ENCODE results near the gene WBP1.

Gene WBP1

DNA sequence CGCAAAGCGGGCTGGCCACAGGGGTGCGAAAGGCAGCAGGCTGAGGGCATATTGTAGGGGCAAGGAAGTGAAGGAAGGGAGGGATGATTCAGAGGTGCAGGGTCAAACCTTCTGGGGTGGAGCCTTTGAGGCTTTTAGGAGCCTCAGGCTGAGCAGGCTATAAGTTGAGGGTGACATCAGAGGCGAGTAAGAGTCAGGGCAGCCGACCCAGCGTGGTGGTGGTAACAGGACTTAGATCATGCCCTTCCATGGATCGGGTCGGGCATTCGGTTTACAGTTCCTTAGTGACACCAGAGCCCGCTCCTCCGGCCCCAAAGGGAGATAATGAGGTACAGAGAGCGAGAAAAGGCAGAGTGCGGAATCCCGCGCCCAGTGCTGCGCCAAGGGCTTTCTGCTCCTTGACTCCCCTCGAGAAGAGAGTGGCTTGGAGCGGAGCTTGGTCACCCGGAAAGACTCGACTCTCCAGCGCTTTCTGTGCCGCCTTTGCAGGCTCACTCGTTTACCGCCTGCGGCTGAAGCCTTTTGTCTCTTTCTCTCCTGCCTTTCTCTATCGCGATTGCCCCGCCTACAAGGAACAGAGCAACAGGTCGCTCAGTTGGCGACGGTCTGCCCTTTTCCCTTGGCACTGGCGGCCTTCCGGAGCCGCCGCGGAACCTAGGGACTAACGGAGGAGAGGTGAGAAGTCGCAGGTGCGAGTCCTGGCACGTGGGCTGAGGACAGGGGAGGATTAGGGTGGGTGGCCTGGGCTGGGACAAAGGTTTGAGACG, 40.4 kb downstream of the WBP1 start (continued):
- TF ChIP-seq, protein P1, sequence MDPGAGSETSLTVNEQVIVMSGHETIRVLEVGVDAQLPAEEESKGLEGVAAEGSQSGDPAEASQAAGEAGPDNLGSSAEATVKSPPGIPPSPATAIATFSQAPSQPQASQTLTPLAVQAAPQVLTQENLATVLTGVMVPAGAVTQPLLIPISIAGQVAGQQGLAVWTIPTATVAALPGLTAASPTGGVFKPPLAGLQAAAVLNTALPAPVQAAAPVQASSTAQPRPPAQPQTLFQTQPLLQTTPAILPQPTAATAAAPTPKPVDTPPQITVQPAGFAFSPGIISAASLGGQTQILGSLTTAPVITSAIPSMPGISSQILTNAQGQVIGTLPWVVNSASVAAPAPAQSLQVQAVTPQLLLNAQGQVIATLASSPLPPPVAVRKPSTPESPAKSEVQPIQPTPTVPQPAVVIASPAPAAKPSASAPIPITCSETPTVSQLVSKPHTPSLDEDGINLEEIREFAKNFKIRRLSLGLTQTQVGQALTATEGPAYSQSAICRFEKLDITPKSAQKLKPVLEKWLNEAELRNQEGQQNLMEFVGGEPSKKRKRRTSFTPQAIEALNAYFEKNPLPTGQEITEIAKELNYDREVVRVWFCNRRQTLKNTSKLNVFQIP (CRISPR knock-in tag; IDR thresholded peaks at IDR 0.05; ENCODE audit: borderline replicate concordance, low read depth) = no peak
- TF ChIP-seq, protein P2, sequence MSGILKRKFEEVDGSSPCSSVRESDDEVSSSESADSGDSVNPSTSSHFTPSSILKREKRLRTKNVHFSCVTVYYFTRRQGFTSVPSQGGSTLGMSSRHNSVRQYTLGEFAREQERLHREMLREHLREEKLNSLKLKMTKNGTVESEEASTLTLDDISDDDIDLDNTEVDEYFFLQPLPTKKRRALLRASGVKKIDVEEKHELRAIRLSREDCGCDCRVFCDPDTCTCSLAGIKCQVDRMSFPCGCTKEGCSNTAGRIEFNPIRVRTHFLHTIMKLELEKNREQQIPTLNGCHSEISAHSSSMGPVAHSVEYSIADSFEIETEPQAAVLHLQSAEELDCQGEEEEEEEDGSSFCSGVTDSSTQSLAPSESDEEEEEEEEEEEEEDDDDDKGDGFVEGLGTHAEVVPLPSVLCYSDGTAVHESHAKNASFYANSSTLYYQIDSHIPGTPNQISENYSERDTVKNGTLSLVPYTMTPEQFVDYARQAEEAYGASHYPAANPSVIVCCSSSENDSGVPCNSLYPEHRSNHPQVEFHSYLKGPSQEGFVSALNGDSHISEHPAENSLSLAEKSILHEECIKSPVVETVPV (CRISPR knock-in tag; IDR thresholded peaks at IDR 0.05) = no peak
- no peak for TF ChIP-seq ARNTL (CRISPR knock-in tag; IDR thresholded peaks at IDR 0.05; ENCODE audit: borderline replicate concordance, low read depth)
- TF ChIP-seq RARB (CRISPR knock-in tag; IDR thresholded peaks at IDR 0.05) = no peak
- no peak for TF ChIP-seq TOX (CRISPR knock-in tag; IDR thresholded peaks at IDR 0.05; ENCODE audit: borderline replicate concordance)
- TF ChIP-seq, protein P3, sequence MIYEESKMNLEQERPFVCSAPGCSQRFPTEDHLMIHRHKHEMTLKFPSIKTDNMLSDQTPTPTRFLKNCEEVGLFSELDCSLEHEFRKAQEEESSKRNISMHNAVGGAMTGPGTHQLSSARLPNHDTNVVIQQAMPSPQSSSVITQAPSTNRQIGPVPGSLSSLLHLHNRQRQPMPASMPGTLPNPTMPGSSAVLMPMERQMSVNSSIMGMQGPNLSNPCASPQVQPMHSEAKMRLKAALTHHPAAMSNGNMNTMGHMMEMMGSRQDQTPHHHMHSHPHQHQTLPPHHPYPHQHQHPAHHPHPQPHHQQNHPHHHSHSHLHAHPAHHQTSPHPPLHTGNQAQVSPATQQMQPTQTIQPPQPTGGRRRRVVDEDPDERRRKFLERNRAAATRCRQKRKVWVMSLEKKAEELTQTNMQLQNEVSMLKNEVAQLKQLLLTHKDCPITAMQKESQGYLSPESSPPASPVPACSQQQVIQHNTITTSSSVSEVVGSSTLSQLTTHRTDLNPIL (CRISPR knock-in tag; IDR thresholded peaks at IDR 0.05; ENCODE audit: low read depth) = no peak
- no peak for TF ChIP-seq TCF4 (CRISPR knock-in tag; IDR thresholded peaks at IDR 0.05; ENCODE audit: borderline replicate concordance)
- no peak for TF ChIP-seq ZNF565 (CRISPR knock-in tag; conservative IDR thresholded peaks at IDR 0.05; ENCODE audit: low read depth)

DNA sequence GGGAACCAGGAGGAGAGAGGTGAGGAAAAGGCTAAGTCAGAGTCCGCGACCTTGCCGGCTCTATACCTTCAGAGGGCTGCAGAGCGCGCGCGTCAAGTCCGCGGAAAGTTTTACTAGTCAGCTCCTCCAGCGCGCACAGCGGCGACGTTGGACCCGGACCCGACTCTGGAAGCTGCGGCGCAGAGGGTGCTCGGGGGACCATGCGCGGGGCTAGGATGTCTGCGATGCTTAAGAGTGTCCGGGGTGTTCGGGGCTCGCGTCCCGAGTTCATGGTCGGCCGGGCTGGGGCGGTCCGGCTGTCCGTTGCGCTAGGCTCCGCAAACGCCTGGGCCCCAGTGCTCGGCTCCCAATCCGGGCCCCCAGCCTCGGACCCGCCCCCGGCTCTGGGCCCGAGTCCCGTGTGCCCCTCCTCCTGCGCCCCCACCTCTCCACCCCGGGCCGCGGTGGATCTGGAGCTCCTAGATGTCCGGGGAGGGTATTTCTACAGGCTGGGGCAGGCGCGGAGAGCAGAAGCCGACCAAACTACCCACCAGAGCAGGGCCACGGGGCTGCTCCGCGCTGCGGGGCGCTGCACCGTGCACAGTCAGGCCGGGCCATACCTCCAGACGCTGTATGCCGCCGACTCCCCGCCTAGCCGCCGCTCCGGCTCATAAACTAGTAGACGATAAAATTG, 41.2 kb downstream of the WBP1 start, which contains the start of gene LBX2:
Gene LBX2 (minus strand): TSS at position 337 of the 673 bp plus-strand sequence. CDS start 66 bp downstream, at position 271.
- TF ChIP-seq, protein P1 (CRISPR knock-in tag; IDR thresholded peaks at IDR 0.05; ENCODE audit: borderline replicate concordance, low read depth) = no peak
- TF ChIP-seq SNAI2 (CRISPR knock-in tag; IDR thresholded peaks at IDR 0.05) (no peak), ZFP3 (CRISPR knock-in tag; IDR thresholded peaks at IDR 0.05) (no peak), ZNF70 (CRISPR knock-in tag; IDR thresholded peaks at IDR 0.05) (no peak), ARNTL (CRISPR knock-in tag; IDR thresholded peaks at IDR 0.05; ENCODE audit: borderline replicate concordance, low read depth) (no peak), ZNF8 (CRISPR knock-in tag; IDR thresholded peaks at IDR 0.05) (no peak), ISL1 (CRISPR knock-in tag; IDR thresholded peaks at IDR 0.05) (no peak), ZC3H10 (CRISPR knock-in tag; IDR thresholded peaks at IDR 0.05) (no peak), CSDC2 (CRISPR knock-in tag; IDR thresholded peaks at IDR 0.05) (no peak), PPARA (CRISPR knock-in tag; IDR thresholded peaks at IDR 0.05; ENCODE audit: borderline replicate concordance) (no peak), TCF4 (CRISPR knock-in tag; IDR thresholded peaks at IDR 0.05; ENCODE audit: borderline replicate concordance) (no peak), ZNF565 (CRISPR knock-in tag; conservative IDR thresholded peaks at IDR 0.05; ENCODE audit: low read depth) (no peak), ZFP30 (CRISPR knock-in tag; IDR thresholded peaks at IDR 0.05) (no peak), BACH2 (CRISPR knock-in tag; IDR thresholded peaks at IDR 0.05; ENCODE audit: borderline replicate concordance) (no peak)
- TF ChIP-seq, protein P3 (CRISPR knock-in tag; IDR thresholded peaks at IDR 0.05; ENCODE audit: low read depth) = no peak
- TF ChIP-seq, protein P4, sequence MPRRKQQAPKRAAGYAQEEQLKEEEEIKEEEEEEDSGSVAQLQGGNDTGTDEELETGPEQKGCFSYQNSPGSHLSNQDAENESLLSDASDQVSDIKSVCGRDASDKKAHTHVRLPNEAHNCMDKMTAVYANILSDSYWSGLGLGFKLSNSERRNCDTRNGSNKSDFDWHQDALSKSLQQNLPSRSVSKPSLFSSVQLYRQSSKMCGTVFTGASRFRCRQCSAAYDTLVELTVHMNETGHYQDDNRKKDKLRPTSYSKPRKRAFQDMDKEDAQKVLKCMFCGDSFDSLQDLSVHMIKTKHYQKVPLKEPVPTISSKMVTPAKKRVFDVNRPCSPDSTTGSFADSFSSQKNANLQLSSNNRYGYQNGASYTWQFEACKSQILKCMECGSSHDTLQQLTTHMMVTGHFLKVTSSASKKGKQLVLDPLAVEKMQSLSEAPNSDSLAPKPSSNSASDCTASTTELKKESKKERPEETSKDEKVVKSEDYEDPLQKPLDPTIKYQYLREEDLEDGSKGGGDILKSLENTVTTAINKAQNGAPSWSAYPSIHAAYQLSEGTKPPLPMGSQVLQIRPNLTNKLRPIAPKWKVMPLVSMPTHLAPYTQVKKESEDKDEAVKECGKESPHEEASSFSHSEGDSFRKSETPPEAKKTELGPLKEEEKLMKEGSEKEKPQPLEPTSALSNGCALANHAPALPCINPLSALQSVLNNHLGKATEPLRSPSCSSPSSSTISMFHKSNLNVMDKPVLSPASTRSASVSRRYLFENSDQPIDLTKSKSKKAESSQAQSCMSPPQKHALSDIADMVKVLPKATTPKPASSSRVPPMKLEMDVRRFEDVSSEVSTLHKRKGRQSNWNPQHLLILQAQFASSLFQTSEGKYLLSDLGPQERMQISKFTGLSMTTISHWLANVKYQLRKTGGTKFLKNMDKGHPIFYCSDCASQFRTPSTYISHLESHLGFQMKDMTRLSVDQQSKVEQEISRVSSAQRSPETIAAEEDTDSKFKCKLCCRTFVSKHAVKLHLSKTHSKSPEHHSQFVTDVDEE (CRISPR knock-in tag; IDR thresholded peaks at IDR 0.05) = no peak
- TF ChIP-seq, protein P5, sequence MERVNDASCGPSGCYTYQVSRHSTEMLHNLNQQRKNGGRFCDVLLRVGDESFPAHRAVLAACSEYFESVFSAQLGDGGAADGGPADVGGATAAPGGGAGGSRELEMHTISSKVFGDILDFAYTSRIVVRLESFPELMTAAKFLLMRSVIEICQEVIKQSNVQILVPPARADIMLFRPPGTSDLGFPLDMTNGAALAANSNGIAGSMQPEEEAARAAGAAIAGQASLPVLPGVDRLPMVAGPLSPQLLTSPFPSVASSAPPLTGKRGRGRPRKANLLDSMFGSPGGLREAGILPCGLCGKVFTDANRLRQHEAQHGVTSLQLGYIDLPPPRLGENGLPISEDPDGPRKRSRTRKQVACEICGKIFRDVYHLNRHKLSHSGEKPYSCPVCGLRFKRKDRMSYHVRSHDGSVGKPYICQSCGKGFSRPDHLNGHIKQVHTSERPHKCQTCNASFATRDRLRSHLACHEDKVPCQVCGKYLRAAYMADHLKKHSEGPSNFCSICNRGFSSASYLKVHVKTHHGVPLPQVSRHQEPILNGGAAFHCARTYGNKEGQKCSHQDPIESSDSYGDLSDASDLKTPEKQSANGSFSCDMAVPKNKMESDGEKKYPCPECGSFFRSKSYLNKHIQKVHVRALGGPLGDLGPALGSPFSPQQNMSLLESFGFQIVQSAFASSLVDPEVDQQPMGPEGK (CRISPR knock-in tag; IDR thresholded peaks at IDR 0.05; ENCODE audit: borderline replicate concordance) = no peak
- ATAC-seq = peak; percentile 43
